HEK293 (cell line): ENCODE measurements around the gene LDAF1.

Experiments
- CTCF ChIA-PET: fragments of 350-600 bp; formaldehyde crosslinking; extraction: SDS; loops from one replicate; lab custom pipeline; 2021; ENCODE audit warnings: antibody characterized with exemption; lab: Yijun Ruan, JAX
- POLR2A ChIA-PET: fragments of 300-600 bp; formaldehyde crosslinking; extraction: SDS; loops from one replicate; lab custom pipeline; 2020; ENCODE audit warnings: antibody characterized with exemption, inconsistent platforms; lab: Yijun Ruan, JAX
- H3K27ac ChIP-seq: fragments of 200-500 bp; sonication (Bioruptor generic); 2 replicates; pipeline ENCODE4 v1.5.1; 2014; ENCODE audit warnings: low read depth, low read length, control low read depth, inconsistent platforms; ENCODE audit errors: extremely low read depth
- H3K36me3 ChIP-seq, 2 experiments: fragments of 200-500 bp in 1 of 2; sonication (Bioruptor generic) in 1 of 2; 1 replicate in 1 of 2; 2 replicates in 1 of 2; pipeline ENCODE4 v1.5.1; 2014 to 2017; ENCODE audit warnings: inconsistent platforms in 2 of 2, low read length in 2 of 2; ENCODE audit not compliant: control insufficient read depth in 2 of 2, insufficient read depth in 1 of 2
- H3K4me1 ChIP-seq: fragments of 200-500 bp; sonication (Bioruptor generic); 2 replicates; pipeline ENCODE4 v1.5.1; 2014; ENCODE audit warnings: mild to moderate bottlenecking, low read length, inconsistent platforms; ENCODE audit not compliant: control insufficient read depth, insufficient read depth
- H3K4me3 ChIP-seq: 2 replicates; pipeline ENCODE4 v1.5.1; 2011; ENCODE audit warnings: low read depth, mild to moderate bottlenecking, control low read depth, low read length, moderate library complexity
- H3K9me3 ChIP-seq: fragments of 200-500 bp; sonication (Bioruptor generic); 2 replicates; pipeline ENCODE4 v1.5.1; 2014; ENCODE audit warnings: low read depth, low read length, inconsistent platforms; ENCODE audit not compliant: control insufficient read depth, insufficient read depth
- KLF17 ChIP-seq: fragments of 450-650 bp; formaldehyde crosslinking; IDR thresholded peaks from 2 replicates; pipeline ENCODE4 v1.5.1; 2016; ENCODE audit warnings: missing biosample characterization, missing genetic modification characterization
- TCF7L2 ChIP-seq: IDR thresholded peaks from 2 replicates; pipeline ENCODE4 v1.6.1; 2011; ENCODE audit warnings: low read depth, mild to moderate bottlenecking, inconsistent platforms, low read length, moderate library complexity, borderline replicate concordance
- TSHZ1 ChIP-seq: fragments of 450-650 bp; formaldehyde crosslinking; IDR thresholded peaks from 2 replicates; pipeline ENCODE4 v1.5.1; 2016; ENCODE audit warnings: missing biosample characterization, missing genetic modification characterization, borderline replicate concordance
- ZBTB26 ChIP-seq: fragments of 450-650 bp; formaldehyde crosslinking; optimal IDR thresholded peaks from 2 replicates; pipeline ENCODE3; 2016; ENCODE audit warnings: missing biosample characterization, mild to moderate bottlenecking, missing genetic modification characterization
- ZBTB7A ChIP-seq: fragments of 450-650 bp; formaldehyde crosslinking; IDR thresholded peaks from 2 replicates; pipeline ENCODE4 v1.5.1; 2016; ENCODE audit warnings: low read depth, missing biosample characterization, missing genetic modification characterization
- ZNF133 ChIP-seq: fragments of 450-650 bp; formaldehyde crosslinking; IDR thresholded peaks from 2 replicates; pipeline ENCODE4 v1.5.1; 2016; ENCODE audit warnings: missing biosample characterization, missing genetic modification characterization
- ZNF155 ChIP-seq: fragments of 450-650 bp; formaldehyde crosslinking; IDR thresholded peaks from 2 replicates; pipeline ENCODE4 v1.5.1; 2016; ENCODE audit warnings: missing biosample characterization, missing genetic modification characterization
- ZNF157 ChIP-seq: fragments of 450-650 bp; formaldehyde crosslinking; IDR thresholded peaks from 2 replicates; pipeline ENCODE4 v1.5.1; 2016; ENCODE audit warnings: missing biosample characterization, missing genetic modification characterization
- ZNF16 ChIP-seq: fragments of 450-650 bp; formaldehyde crosslinking; IDR thresholded peaks from 2 replicates; pipeline ENCODE4 v1.5.1; 2016; ENCODE audit warnings: low read depth, missing biosample characterization, missing genetic modification characterization
- ZNF214 ChIP-seq: fragments of 450-650 bp; formaldehyde crosslinking; IDR thresholded peaks from 2 replicates; pipeline ENCODE4 v1.5.1; 2017; ENCODE audit warnings: missing biosample characterization, mild to moderate bottlenecking, missing genetic modification characterization, borderline replicate concordance
- ZNF248 ChIP-seq: fragments of 450-650 bp; formaldehyde crosslinking; IDR thresholded peaks from 2 replicates; pipeline ENCODE4 v1.5.1; 2017; ENCODE audit warnings: missing biosample characterization, missing genetic modification characterization
- ZNF37A ChIP-seq: fragments of 450-650 bp; IDR thresholded peaks from 2 replicates; pipeline ENCODE4 v1.5.1; 2018; ENCODE audit warnings: missing biosample characterization, missing genetic modification characterization
- ZNF561 ChIP-seq: fragments of 450-650 bp; IDR thresholded peaks from 2 replicates; pipeline ENCODE4 v1.5.1; 2018; ENCODE audit warnings: missing biosample characterization, missing genetic modification characterization, borderline replicate concordance
- ZNF623 ChIP-seq: fragments of 450-650 bp; formaldehyde crosslinking; IDR thresholded peaks from 2 replicates; pipeline ENCODE4 v1.5.1; 2016; ENCODE audit warnings: missing biosample characterization, missing genetic modification characterization
- ZNF645 ChIP-seq: fragments of 450-650 bp; formaldehyde crosslinking; IDR thresholded peaks from 2 replicates; pipeline ENCODE4; 2016; ENCODE audit warnings: missing biosample characterization, missing genetic modification characterization
- ZNF768 ChIP-seq: fragments of 450-650 bp; formaldehyde crosslinking; IDR thresholded peaks from 2 replicates; pipeline ENCODE4 v1.5.1; 2018; ENCODE audit warnings: missing biosample characterization, mild to moderate bottlenecking, missing genetic modification characterization
- ZXDB ChIP-seq: fragments of 450-650 bp; formaldehyde crosslinking; IDR thresholded peaks from 2 replicates; pipeline ENCODE4 v1.5.1; 2016; ENCODE audit warnings: missing biosample characterization, missing genetic modification characterization
- TF ChIP-seq, protein P1 (sequence below): fragments of 450-650 bp; IDR thresholded peaks from 2 replicates; pipeline ENCODE4 v1.5.1; 2018; ENCODE audit warnings: missing biosample characterization, mild to moderate bottlenecking, missing genetic modification characterization
- TF ChIP-seq, protein P2 (sequence below): fragments of 450-650 bp; formaldehyde crosslinking; IDR thresholded peaks from 2 replicates; pipeline ENCODE4 v1.5.1; 2016; ENCODE audit warnings: missing biosample characterization, missing genetic modification characterization
- TF ChIP-seq, protein P3 (sequence below): fragments of 450-650 bp; formaldehyde crosslinking; IDR thresholded peaks from 2 replicates; pipeline ENCODE4 v1.5.1; 2016; ENCODE audit warnings: missing biosample characterization, missing genetic modification characterization

The LDAF1 gene

GRCh38 chr16:21169249-21169981, 10.9 kb downstream of the LDAF1 start:
- Histone ChIP-seq H3K4me1 (no peaks in the 10 kb centered on the region), H3K36me3 (peaks cover 4 to 26% of the 10 kb centered on the region in 2 experiments; a peak in 2 of 3 replicates), H3K9me3 (no peaks in the 10 kb centered on the region), H3K27ac (no peak overlapping the region), H3K4me3 (no peak overlapping the region)
- TF ChIP-seq KLF17 (tag by site-specific recombination) (no peak), ZNF645 (tag by site-specific recombination) (no peak), ZNF561 (tag by site-specific recombination) (no peak), ZNF157 (tag by site-specific recombination) (no peak), ZNF214 (tag by site-specific recombination) (no peak), ZNF248 (no peak), ZBTB7A (tag by site-specific recombination) (no peak), ZNF623 (tag by site-specific recombination) (no peak), ZNF37A (no peak), TCF7L2 (no peak), ZNF155 (tag by site-specific recombination) (no peak), ZNF768 (tag by site-specific recombination) (no peak), TSHZ1 (tag by site-specific recombination) (no peak), ZXDB (no peak), ZNF16 (tag by site-specific recombination) (no peak), ZNF133 (tag by site-specific recombination) (no peak), ZBTB26 (no peak)
- TF ChIP-seq, protein P1, sequence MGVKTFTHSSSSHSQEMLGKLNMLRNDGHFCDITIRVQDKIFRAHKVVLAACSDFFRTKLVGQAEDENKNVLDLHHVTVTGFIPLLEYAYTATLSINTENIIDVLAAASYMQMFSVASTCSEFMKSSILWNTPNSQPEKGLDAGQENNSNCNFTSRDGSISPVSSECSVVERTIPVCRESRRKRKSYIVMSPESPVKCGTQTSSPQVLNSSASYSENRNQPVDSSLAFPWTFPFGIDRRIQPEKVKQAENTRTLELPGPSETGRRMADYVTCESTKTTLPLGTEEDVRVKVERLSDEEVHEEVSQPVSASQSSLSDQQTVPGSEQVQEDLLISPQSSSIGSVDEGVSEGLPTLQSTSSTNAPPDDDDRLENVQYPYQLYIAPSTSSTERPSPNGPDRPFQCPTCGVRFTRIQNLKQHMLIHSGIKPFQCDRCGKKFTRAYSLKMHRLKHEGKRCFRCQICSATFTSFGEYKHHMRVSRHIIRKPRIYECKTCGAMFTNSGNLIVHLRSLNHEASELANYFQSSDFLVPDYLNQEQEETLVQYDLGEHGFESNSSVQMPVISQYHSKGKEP (tag by site-specific recombination): no peak
- TF ChIP-seq, protein P2, sequence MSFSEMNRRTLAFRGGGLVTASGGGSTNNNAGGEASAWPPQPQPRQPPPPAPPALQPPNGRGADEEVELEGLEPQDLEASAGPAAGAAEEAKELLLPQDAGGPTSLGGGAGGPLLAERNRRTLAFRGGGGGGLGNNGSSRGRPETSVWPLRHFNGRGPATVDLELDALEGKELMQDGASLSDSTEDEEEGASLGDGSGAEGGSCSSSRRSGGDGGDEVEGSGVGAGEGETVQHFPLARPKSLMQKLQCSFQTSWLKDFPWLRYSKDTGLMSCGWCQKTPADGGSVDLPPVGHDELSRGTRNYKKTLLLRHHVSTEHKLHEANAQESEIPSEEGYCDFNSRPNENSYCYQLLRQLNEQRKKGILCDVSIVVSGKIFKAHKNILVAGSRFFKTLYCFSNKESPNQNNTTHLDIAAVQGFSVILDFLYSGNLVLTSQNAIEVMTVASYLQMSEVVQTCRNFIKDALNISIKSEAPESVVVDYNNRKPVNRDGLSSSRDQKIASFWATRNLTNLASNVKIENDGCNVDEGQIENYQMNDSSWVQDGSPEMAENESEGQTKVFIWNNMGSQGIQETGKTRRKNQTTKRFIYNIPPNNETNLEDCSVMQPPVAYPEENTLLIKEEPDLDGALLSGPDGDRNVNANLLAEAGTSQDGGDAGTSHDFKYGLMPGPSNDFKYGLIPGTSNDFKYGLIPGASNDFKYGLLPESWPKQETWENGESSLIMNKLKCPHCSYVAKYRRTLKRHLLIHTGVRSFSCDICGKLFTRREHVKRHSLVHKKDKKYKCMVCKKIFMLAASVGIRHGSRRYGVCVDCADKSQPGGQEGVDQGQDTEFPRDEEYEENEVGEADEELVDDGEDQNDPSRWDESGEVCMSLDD (tag by site-specific recombination): no peak
- TF ChIP-seq, protein P3, sequence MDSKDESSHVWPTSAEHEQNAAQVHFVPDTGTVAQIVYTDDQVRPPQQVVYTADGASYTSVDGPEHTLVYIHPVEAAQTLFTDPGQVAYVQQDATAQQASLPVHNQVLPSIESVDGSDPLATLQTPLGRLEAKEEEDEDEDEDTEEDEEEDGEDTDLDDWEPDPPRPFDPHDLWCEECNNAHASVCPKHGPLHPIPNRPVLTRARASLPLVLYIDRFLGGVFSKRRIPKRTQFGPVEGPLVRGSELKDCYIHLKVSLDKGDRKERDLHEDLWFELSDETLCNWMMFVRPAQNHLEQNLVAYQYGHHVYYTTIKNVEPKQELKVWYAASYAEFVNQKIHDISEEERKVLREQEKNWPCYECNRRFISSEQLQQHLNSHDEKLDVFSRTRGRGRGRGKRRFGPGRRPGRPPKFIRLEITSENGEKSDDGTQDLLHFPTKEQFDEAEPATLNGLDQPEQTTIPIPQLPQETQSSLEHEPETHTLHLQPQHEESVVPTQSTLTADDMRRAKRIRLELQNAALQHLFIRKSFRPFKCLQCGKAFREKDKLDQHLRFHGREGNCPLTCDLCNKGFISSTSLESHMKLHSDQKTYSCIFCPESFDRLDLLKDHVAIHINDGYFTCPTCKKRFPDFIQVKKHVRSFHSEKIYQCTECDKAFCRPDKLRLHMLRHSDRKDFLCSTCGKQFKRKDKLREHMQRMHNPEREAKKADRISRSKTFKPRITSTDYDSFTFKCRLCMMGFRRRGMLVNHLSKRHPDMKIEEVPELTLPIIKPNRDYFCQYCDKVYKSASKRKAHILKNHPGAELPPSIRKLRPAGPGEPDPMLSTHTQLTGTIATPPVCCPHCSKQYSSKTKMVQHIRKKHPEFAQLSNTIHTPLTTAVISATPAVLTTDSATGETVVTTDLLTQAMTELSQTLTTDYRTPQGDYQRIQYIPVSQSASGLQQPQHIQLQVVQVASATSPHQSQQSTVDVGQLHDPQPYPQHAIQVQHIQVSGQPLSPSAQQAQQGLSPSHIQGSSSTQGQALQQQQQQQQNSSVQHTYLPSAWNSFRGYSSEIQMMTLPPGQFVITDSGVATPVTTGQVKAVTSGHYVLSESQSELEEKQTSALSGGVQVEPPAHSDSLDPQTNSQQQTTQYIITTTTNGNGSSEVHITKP (tag by site-specific recombination): no peak
- POLR2A ChIA-PET: no interaction called here
- CTCF ChIA-PET: interaction anchor here (0.6 to 0.8 kb wide), 4 partner anchors 9 to 461 kb away, joined by 3 to 7 read pairs (median 5); no protein-coding TSS in a partner anchor
